Stimulated activated naive B cell treated with anti-CD40 and anti-IgM and Interleukin-4, amounts not matched to agents 10 μg/mL and 1 μg/mL and 100 μg/mL, for 72 hours (primary cell): ENCODE measurements around the gene NPB.

Experiments used
- ATAC-seq, 2 donors: fragments of 150-1000 bp; cut with Tn5 transposase; replicated peaks; 2 replicates each; pipeline ENCODE4 v1.10.0; 2021; ENCODE audit warnings: moderate library complexity in 1 of 2
- DNase-seq: peaks from one replicate; pipeline ENCODE4 v3.0.0; 2021
- H3K27ac Mint-ChIP-seq: one replicate; pipeline ENCODE4 v1.8.0; 2022; ENCODE audit warnings: mild to moderate bottlenecking, mixed read lengths
- H3K27me3 Mint-ChIP-seq, 2 donors: one replicate each; pipeline ENCODE4 v1.8.0; 2022; ENCODE audit warnings: mixed read lengths in 2 of 2
- H3K36me3 Mint-ChIP-seq, 2 donors: one replicate each; pipeline ENCODE4 v1.8.0; 2022; ENCODE audit warnings: mixed read lengths in 2 of 2, mild to moderate bottlenecking in 1 of 2
- H3K4me1 Mint-ChIP-seq, 2 donors: one replicate each; pipeline ENCODE4 v1.8.0; 2022; ENCODE audit warnings: mixed read lengths in 2 of 2, mild to moderate bottlenecking in 1 of 2
- H3K4me3 Mint-ChIP-seq, 2 donors: one replicate each; pipeline ENCODE4 v1.8.0; 2022; ENCODE audit warnings: mild to moderate bottlenecking in 2 of 2, mixed read lengths in 2 of 2, moderate library complexity in 1 of 2
- H3K9me3 Mint-ChIP-seq, 2 donors: one replicate each; pipeline ENCODE4 v1.8.0; 2022; ENCODE audit warnings: mixed read lengths in 2 of 2, mild to moderate bottlenecking in 1 of 2

NPB gene

GRCh38 chr17:81918832-81919545 is 17.0 kb downstream of the NPB start:
- no peak for DNase-seq
- peaks cover 44 to 66% of the 10 kb centered on the region in 2 donors for H3K4me1 Mint-ChIP-seq
- H3K9me3 Mint-ChIP-seq, result no peaks in the 10 kb centered on the region
- peaks cover 40 to 59% of the 10 kb centered on the region in 2 donors for H3K36me3 Mint-ChIP-seq
- ATAC-seq, result no peak
- H3K4me3 Mint-ChIP-seq, result no peak overlapping the region
- H3K27ac Mint-ChIP-seq, result peak overlapping the region; percentile 90
- no peaks in the 10 kb centered on the region for H3K27me3 Mint-ChIP-seq

- Mint-ChIP-seq H3K9me3 (no peaks in the 10 kb centered on the region), H3K36me3 (peaks cover 32 to 50% of the 10 kb centered on the region in 2 donors), H3K4me1 (peaks cover 46 to 83% of the 10 kb centered on the region in 2 donors), H3K27me3 (no peaks in the 10 kb centered on the region), H3K27ac (no peak overlapping the region), H3K4me3 (no peak overlapping the region)
- ATAC-seq (no peak), DNase-seq (no peak)
Observed at GRCh38 chr17:81920612-81921536, 18.8 kb downstream of the NPB start.

- no peaks in the 10 kb centered on the region for H3K9me3 Mint-ChIP-seq
- ATAC-seq (no peak), DNase-seq (no peak)
- H3K36me3 Mint-ChIP-seq, result peaks cover 35 to 53% of the 10 kb centered on the region in 2 donors
- no peaks in the 10 kb centered on the region for H3K27me3 Mint-ChIP-seq
- no peak overlapping the region for H3K4me3 Mint-ChIP-seq
- H3K27ac Mint-ChIP-seq, result no peak overlapping the region
- peaks cover 51 to 88% of the 10 kb centered on the region in 2 donors for H3K4me1 Mint-ChIP-seq
Observed at GRCh38 chr17:81921537-81921862, 19.5 kb downstream of the NPB start.

GRCh38 chr17:81921996-81922565 is 20.0 kb downstream of the NPB start:
- H3K27ac Mint-ChIP-seq, result no peak overlapping the region
- no peaks in the 10 kb centered on the region for H3K9me3 Mint-ChIP-seq
- H3K27me3 Mint-ChIP-seq, result no peaks in the 10 kb centered on the region
- H3K4me3 Mint-ChIP-seq, result peak overlapping the region in 1 of 2 donors; percentile 53
- ATAC-seq (no peak), DNase-seq (no peak)
- peaks cover 48 to 85% of the 10 kb centered on the region in 2 donors for H3K4me1 Mint-ChIP-seq
- peaks cover 32 to 51% of the 10 kb centered on the region in 2 donors for H3K36me3 Mint-ChIP-seq

GRCh38 chr17:81922566-81923301 is 20.7 kb downstream of the NPB start:
- Mint-ChIP-seq H3K4me3 (peak overlapping the region; percentile 77 to 78), H3K36me3 (peaks cover 32 to 47% of the 10 kb centered on the region in 2 donors), H3K27me3 (no peaks in the 10 kb centered on the region), H3K9me3 (no peaks in the 10 kb centered on the region), H3K27ac (peak overlapping the region; percentile 47), H3K4me1 (peaks cover 45 to 82% of the 10 kb centered on the region in 2 donors)
- ATAC-seq (no peak), DNase-seq (no peak)

GRCh38 chr17:81923302-81924260 is 21.5 kb downstream of the NPB start:
- Mint-ChIP-seq H3K4me1 (peaks cover 41 to 76% of the 10 kb centered on the region in 2 donors), H3K4me3 (peak overlapping the region; percentile 77 to 78), H3K27ac (peak overlapping the region; percentile 88), H3K9me3 (no peaks in the 10 kb centered on the region), H3K36me3 (peaks cover 27 to 40% of the 10 kb centered on the region in 2 donors), H3K27me3 (no peaks in the 10 kb centered on the region)
- ATAC-seq (no peak), DNase-seq (no peak)

- Mint-ChIP-seq H3K27me3 (peaks cover 4 to 11% of the 10 kb centered on the region in 2 donors), H3K9me3 (no peaks in the 10 kb centered on the region), H3K27ac (peak overlapping the region; percentile 96), H3K36me3 (peaks cover 24 to 29% of the 10 kb centered on the region in 2 donors), H3K4me3 (peak overlapping the region; percentile 93 to 94), H3K4me1 (peaks cover 38 to 72% of the 10 kb centered on the region in 2 donors)
- DNase-seq, result no peak
- no peak for ATAC-seq
Observed at GRCh38 chr17:81924557-81925532, 22.8 kb downstream of the NPB start.

- Mint-ChIP-seq H3K4me3 (peak overlapping the region; percentile 93 to 94), H3K27me3 (peaks cover 4 to 19% of the 10 kb centered on the region in 2 donors), H3K9me3 (no peaks in the 10 kb centered on the region), H3K27ac (peak overlapping the region; percentile 96), H3K36me3 (peaks cover 24 to 28% of the 10 kb centered on the region in 2 donors), H3K4me1 (peaks cover 40 to 70% of the 10 kb centered on the region in 2 donors)
- ATAC-seq, result peak in 1 of 2 donors; percentile 7
- no peak for DNase-seq
Observed at GRCh38 chr17:81925860-81926450, 23.9 kb downstream of the NPB start.

GRCh38 chr17:81926451-81927151 is 24.6 kb downstream of the NPB start:
- Mint-ChIP-seq H3K4me1 (peaks cover 39 to 69% of the 10 kb centered on the region in 2 donors), H3K9me3 (no peaks in the 10 kb centered on the region), H3K36me3 (peaks cover 21 to 24% of the 10 kb centered on the region in 2 donors), H3K27me3 (peaks cover 4 to 21% of the 10 kb centered on the region in 2 donors), H3K27ac (peak overlapping the region; percentile 96), H3K4me3 (peak overlapping the region; percentile 93 to 94)
- ATAC-seq (peak; percentile 52 to 61), DNase-seq (peak; percentile 70)

- Mint-ChIP-seq H3K4me3 (peak overlapping the region; percentile 93 to 94), H3K36me3 (peaks cover 16 to 22% of the 10 kb centered on the region in 2 donors), H3K27ac (peak overlapping the region; percentile 86), H3K4me1 (peaks cover 35 to 65% of the 10 kb centered on the region in 2 donors), H3K27me3 (peaks cover 4 to 21% of the 10 kb centered on the region in 2 donors), H3K9me3 (no peaks in the 10 kb centered on the region)
- ATAC-seq (peak; percentile 20 to 31), DNase-seq (no peak)
Observed at GRCh38 chr17:81927152-81927652, 25.2 kb downstream of the NPB start.
